ENCODE data around the gene CHCHD3. TPM values are rescaled to one million over a fixed set of nuclear protein-coding genes. Genes with fewer than 3 reads are reported as not detected.

The CHCHD3 gene
- total RNA-seq, 1 experiment from 2014 or later, result 100 TPM

- CTCF ChIA-PET, result no interaction called here
These were observed 32.6 kb upstream of the CHCHD3 start for GRCh38 chr7:133114519-133114918.

GRCh38 chr7:133112976-133113375, 31.1 kb upstream of the CHCHD3 start:
- no peaks in the 10 kb centered on the region for H3K79me2 ChIP-seq (ENCODE audit: low read depth)
- intact Hi-C loops (cut with micrococcal nuclease; ENCODE audit: unreplicated experiment), result no loop called here
- BruUV-seq (replicated peaks), result no TSS peak
- no peaks in the 10 kb centered on the region for H3K9me2 ChIP-seq (ENCODE audit: insufficient read depth)
- H3K36me3 ChIP-seq (ENCODE audit: low read depth), result no peaks in the 10 kb centered on the region
- no peak overlapping the region for H2AFZ ChIP-seq
- no peak overlapping the region for H3K27ac ChIP-seq
- TF ChIP-seq CTCF (conservative IDR thresholded peaks at IDR 0.05) (no peak), EZH2 (IDR thresholded peaks at IDR 0.05; ENCODE audit: low read depth) (no peak)
- H3K9me3 ChIP-seq (ENCODE audit: insufficient read depth, low read depth), result no peaks in the 10 kb centered on the region; the same call in 1 of the 2 replicates
- H3K4me2 ChIP-seq, result no peak overlapping the region
- CTCF ChIA-PET, result no interaction called here
- no peak overlapping the region for H3K4me3 ChIP-seq
- no peaks in the 10 kb centered on the region for H4K20me1 ChIP-seq (ENCODE audit: insufficient read depth)
- peaks cover 83% of the 10 kb centered on the region for H3K27me3 ChIP-seq (ENCODE audit: insufficient read depth, low read depth)
- no peak for DNase-seq
- POLR2A ChIA-PET (ENCODE audit: unreplicated experiment), result no interaction called here
- no peaks in the 10 kb centered on the region for H3F3A ChIP-seq (ENCODE audit: insufficient read depth, low read depth)
- no peaks in the 10 kb centered on the region for H3K4me1 ChIP-seq (replicated peaks; ENCODE audit: insufficient read depth)

More at GRCh38 chr7:133114519-133114918, 32.6 kb upstream of the CHCHD3 start:
- Histone ChIP-seq H2AFZ (no peak overlapping the region), H3K36me3 (ENCODE audit: low read depth) (no peaks in the 10 kb centered on the region), H3K4me3 (no peak overlapping the region), H3K9me2 (ENCODE audit: insufficient read depth) (no peaks in the 10 kb centered on the region), H3K79me2 (ENCODE audit: low read depth) (no peaks in the 10 kb centered on the region), H3K9me3 (ENCODE audit: insufficient read depth, low read depth) (no peaks in the 10 kb centered on the region), H3K4me1 (replicated peaks; ENCODE audit: insufficient read depth) (no peaks in the 10 kb centered on the region), H4K20me1 (ENCODE audit: insufficient read depth) (no peaks in the 10 kb centered on the region), H3K27ac (no peak overlapping the region), H3K4me2 (no peak overlapping the region), H3K27me3 (ENCODE audit: insufficient read depth, low read depth) (peaks cover 83% of the 10 kb centered on the region), H3F3A (ENCODE audit: insufficient read depth, low read depth) (no peaks in the 10 kb centered on the region)
- no peak for TF ChIP-seq EZH2 (IDR thresholded peaks at IDR 0.05; ENCODE audit: low read depth)
- no peak for TF ChIP-seq CTCF (conservative IDR thresholded peaks at IDR 0.05)
- intact Hi-C loops (cut with micrococcal nuclease; ENCODE audit: unreplicated experiment), result no loop called here
- no TSS peak for BruUV-seq (replicated peaks)
- no peak for DNase-seq
- POLR2A ChIA-PET (ENCODE audit: unreplicated experiment), result no interaction called here

DNA sequence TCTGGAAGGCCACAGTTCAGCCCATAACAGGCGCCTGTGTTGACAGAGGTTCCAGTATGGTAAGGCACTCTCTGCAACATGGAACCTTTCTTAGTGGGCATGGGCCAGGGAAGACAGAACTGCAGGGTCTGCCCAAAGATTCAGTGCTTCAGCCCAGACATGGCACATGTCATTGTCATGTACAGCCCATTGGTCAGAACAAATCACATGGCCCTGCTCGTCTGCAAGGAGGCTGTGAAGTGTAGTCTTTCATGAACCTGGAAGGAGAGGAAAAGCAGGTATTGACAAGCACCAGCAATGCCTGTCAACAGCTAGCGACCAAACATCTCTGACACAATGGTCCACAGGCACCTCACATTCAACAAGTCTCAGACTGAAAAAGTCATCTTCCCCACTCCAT, 30.4 kb upstream of the CHCHD3 start:
- Histone ChIP-seq H3K79me2 (ENCODE audit: low read depth) (no peaks in the 10 kb centered on the region), H4K20me1 (ENCODE audit: insufficient read depth) (no peaks in the 10 kb centered on the region), H3F3A (ENCODE audit: insufficient read depth, low read depth) (no peaks in the 10 kb centered on the region), H3K4me1 (replicated peaks; ENCODE audit: insufficient read depth) (no peaks in the 10 kb centered on the region), H3K9me2 (ENCODE audit: insufficient read depth) (no peaks in the 10 kb centered on the region), H2AFZ (no peak overlapping the region), H3K36me3 (ENCODE audit: low read depth) (no peaks in the 10 kb centered on the region), H3K27me3 (ENCODE audit: insufficient read depth, low read depth) (peaks cover 83% of the 10 kb centered on the region), H3K27ac (no peak overlapping the region), H3K4me3 (no peak overlapping the region), H3K9me3 (ENCODE audit: insufficient read depth, low read depth) (no peaks in the 10 kb centered on the region; the same call in 1 of the 2 replicates), H3K4me2 (no peak overlapping the region)
- intact Hi-C loops (cut with micrococcal nuclease; ENCODE audit: unreplicated experiment), result no loop called here
- TF ChIP-seq CTCF (conservative IDR thresholded peaks at IDR 0.05) (no peak), EZH2 (IDR thresholded peaks at IDR 0.05; ENCODE audit: low read depth) (no peak)
- CTCF ChIA-PET, result no interaction called here
- BruUV-seq (replicated peaks), result no TSS peak
- POLR2A ChIA-PET (ENCODE audit: unreplicated experiment), result no interaction called here
- no peak for DNase-seq

All from PC-9 (cell line).